Left lung (tissue), 10 donors: ENCODE results near the gene NELFA. TPM values are rescaled to one million over a fixed set of nuclear protein-coding genes. Genes with fewer than 3 reads are reported as not detected.
A peak's percentile ranks its signal among the peaks of the same experiment; 100 is the strongest.
"Not testable (repeated sequence)": the region's sequence is repeated elsewhere in the genome, so short reads cannot be mapped to it uniquely, and the experiment has no call there.

Experiments
- ATAC-seq: fragments of 200-7000 bp; cut with Tn5 transposase; one replicate; pipeline ENCODE4 v1.9.1; 2020; ENCODE audit warnings: moderate library complexity
- DNase-seq, 4 donors: peaks; one replicate each; pipeline ENCODE4 v3.0.0-alpha.2; 2013 to 2020
- H3K27ac ChIP-seq, 2 donors: fragments of 200-600 bp; sonication (generic) in 1 of 2; one replicate each; pipeline versions ENCODE4 v1.5.0 to v1.8.0; 2020 to 2021
- H3K27me3 ChIP-seq, 2 donors: fragments of 200-600 bp; sonication (generic) in 1 of 2; one replicate each; pipeline versions ENCODE4 v1.5.0 to v1.8.0; 2020 to 2021
- H3K36me3 ChIP-seq, 2 donors: fragments of 200-600 bp; sonication (generic) in 1 of 2; one replicate each; pipeline versions ENCODE4 v1.5.0 to v1.8.0; 2020 to 2021
- H3K4me1 ChIP-seq, 2 donors: fragments of 200-600 bp; one replicate each; pipeline ENCODE4 v1.8.0; 2021
- H3K4me3 ChIP-seq, 2 donors: fragments of 200-600 bp; sonication (generic) in 1 of 2; one replicate each; pipeline versions ENCODE4 v1.5.0 to v1.8.0; 2020 to 2021; ENCODE audit warnings: mild to moderate bottlenecking in 1 of 2
- H3K9me3 ChIP-seq, 2 donors: fragments of 200-600 bp; sonication (generic) in 1 of 2; one replicate each; pipeline versions ENCODE4 v1.5.0 to v1.8.0; 2020 to 2021
- intact Hi-C, 2 donors: fragments of 100-400 bp; cut with DNase I; formaldehyde crosslinking; loops; one replicate each; pipeline versions ENCODE4 v1.11.2 to v1.14.2; 2022
- polyA plus RNA-seq, 6 donors: library from polyadenylated mRNA; unstranded; fragments of 120-200 nt; gene quantifications; one replicate each; pipeline ENCODE4 v1.2.1, GENCODE V29; 2013; ENCODE audit not compliant: insufficient read length in 6 of 6
- total RNA-seq, 2 donors: library from RNA; stranded (reverse); fragmentation: NEBNext Ultra II Directional; extraction: Animal tissue kit (Norgen Biotek cat#: 25700); gene quantifications; one replicate each; pipeline ENCODE4 v1.2.1, GENCODE V29; 2021
- TF ChIP-seq, protein P1 (sequence below), 2 donors: fragments of 200-600 bp; sonication (generic) in 1 of 2; IDR thresholded peaks; one replicate each; pipeline versions ENCODE4 v1.5.0 to v1.8.0; 2021; ENCODE audit warnings: antibody characterized with exemption in 2 of 2
- donor health status: DM: no; HTN: yes; CAD: no.
- donor health status: DM: no; HTN: no; CAD: no.

The NELFA gene
- total and polyA plus RNA-seq, 8 donors = 22.5 to 36.4 (median 30.7) TPM

DNA sequence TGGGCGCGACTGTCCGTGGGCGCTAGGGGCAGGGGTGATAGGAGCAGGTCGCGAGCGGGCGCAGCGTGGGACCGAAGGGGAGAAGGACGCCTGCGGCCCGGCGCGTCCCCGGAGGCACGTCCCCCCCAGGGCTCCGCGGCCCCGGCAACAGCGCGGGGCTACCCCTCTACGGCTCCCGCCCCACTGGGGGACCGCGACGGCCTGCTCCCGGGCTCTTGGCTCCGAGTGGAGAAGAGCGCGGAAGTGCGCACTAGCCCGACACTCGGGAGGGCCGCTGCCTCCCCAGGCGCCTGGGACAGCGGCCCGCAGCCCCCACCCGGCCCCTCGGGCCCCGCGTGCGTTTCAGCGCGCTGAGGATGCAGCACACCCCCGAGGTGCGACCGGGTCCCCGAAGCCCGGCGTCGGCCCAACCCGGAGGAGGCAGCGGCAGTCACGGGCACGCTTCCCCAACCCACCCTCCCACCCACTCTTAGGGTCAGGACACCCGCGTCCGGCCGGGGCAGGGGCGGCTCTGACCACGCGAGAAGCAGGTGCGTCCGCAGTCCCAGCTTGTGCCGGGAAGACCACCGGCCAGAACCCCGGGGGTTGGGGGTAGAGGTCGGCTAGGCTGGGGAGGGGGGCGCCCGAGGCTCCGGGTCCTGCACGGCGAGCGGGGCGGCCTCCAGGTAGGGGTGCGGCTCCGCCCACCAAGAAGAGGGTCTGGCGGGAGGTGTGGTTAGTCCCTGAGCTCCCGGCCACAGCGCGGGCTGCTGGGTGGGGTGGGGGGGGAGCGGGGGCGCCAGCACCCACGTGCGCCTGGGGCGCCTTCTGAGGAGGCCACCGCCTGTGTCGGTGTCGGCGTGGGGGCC lies 31.8 kb upstream of the NELFA start:
- Histone ChIP-seq H3K9me3 (no peaks in the 10 kb centered on the region), H3K4me3 (peak overlapping the region; percentile 52 to 55), H3K4me1 (peaks cover 12 to 27% of the 10 kb centered on the region in 2 donors), H3K27me3 (peaks cover 20 to 90% of the 10 kb centered on the region in 2 donors), H3K36me3 (no peaks in the 10 kb centered on the region), H3K27ac (no peak overlapping the region)
- intact Hi-C loops = no loop called here
- DNase-seq (peak in 1 of 4 donors; percentile 81), ATAC-seq (no peak)
- TF ChIP-seq, protein P1, sequence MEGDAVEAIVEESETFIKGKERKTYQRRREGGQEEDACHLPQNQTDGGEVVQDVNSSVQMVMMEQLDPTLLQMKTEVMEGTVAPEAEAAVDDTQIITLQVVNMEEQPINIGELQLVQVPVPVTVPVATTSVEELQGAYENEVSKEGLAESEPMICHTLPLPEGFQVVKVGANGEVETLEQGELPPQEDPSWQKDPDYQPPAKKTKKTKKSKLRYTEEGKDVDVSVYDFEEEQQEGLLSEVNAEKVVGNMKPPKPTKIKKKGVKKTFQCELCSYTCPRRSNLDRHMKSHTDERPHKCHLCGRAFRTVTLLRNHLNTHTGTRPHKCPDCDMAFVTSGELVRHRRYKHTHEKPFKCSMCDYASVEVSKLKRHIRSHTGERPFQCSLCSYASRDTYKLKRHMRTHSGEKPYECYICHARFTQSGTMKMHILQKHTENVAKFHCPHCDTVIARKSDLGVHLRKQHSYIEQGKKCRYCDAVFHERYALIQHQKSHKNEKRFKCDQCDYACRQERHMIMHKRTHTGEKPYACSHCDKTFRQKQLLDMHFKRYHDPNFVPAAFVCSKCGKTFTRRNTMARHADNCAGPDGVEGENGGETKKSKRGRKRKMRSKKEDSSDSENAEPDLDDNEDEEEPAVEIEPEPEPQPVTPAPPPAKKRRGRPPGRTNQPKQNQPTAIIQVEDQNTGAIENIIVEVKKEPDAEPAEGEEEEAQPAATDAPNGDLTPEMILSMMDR (IDR thresholded peaks at IDR 0.05) = no peak

DNA sequence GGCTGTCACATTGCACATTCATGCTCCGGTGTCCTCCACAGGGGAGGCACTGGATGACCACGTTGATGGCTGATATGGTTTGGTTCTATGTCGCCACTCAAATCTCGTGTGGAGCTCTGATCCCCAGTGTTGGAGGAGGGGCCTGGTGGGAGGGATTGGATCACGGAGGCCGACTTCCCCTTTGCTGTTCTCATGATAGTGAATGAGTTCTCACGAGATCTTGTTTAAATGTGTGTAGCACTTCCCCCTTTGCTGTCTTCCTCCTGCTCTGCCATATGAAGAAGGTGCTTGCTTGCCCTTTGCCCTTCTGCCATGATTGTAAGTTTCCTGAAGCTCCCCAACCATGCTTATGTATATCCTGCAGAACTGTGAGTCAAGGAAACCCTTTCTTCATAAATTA lies 28.1 kb upstream of the NELFA start:
- intact Hi-C loops = no loop called here
- Histone ChIP-seq H3K4me1 (peaks cover 12 to 16% of the 10 kb centered on the region in 2 donors), H3K9me3 (no peaks in the 10 kb centered on the region), H3K36me3 (no peaks in the 10 kb centered on the region), H3K4me3 (no peak overlapping the region), H3K27ac (no peak overlapping the region), H3K27me3 (peaks cover 20 to 78% of the 10 kb centered on the region in 2 donors)
- no peak for ATAC-seq
- TF ChIP-seq, protein P1 (IDR thresholded peaks at IDR 0.05) = no peak
- DNase-seq = no peak

DNA sequence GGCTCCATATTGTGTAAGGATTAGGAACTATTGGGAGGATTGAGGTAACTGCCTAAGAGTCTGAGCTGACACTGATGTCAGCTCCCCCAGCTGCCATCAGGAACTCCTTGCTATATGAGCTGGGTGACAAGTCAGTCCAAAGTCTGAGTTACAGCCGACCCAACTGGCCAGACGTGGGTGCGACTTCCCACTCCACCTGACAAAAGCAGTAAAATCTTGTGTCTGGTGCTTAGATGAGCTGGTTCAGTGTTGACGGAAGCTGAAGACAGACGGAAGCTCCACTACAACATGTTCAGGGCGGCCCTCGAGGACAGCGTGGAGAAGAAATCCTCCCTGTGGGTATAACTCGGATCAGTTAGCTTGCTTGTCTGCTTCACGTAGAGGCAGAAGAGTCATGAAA lies 27.6 kb upstream of the NELFA start:
- DNase-seq (no peak), ATAC-seq (no peak)
- peaks cover 15 to 76% of the 10 kb centered on the region in 2 donors for H3K27me3 ChIP-seq
- H3K4me3 ChIP-seq = no peak overlapping the region
- intact Hi-C loops = no loop called here
- TF ChIP-seq, protein P1 (IDR thresholded peaks at IDR 0.05) = no peak
- H3K4me1 ChIP-seq = peaks cover 10% of the 10 kb centered on the region in 2 donors
- H3K36me3 ChIP-seq = no peaks in the 10 kb centered on the region
- H3K9me3 ChIP-seq = no peaks in the 10 kb centered on the region
- H3K27ac ChIP-seq = no peak overlapping the region

DNA sequence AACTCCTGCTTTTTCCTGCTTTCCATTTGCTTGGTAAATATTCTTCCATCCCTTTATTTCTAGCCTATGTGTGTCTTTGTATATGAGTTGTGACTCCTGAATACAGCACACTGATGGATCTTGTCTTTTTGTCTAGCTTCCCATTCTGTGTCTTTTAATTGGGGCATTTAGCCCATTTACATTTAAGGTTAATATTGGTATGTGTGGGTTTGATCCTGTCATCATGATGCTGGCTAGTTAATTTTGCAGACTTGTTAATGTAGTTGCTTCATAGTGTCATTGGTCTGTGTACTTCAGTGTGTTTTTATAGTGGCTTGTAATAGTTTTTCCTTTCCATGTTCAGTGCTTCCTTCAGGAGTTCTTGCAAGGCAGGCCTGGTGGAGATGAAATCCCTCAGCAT lies 22.4 kb upstream of the NELFA start:
- H3K27ac ChIP-seq, DNase-seq, H3K36me3 ChIP-seq, H3K4me3 ChIP-seq, H3K9me3 ChIP-seq, intact Hi-C loops, H3K4me1 ChIP-seq, ATAC-seq: not testable (repeated sequence)
- H3K27me3 ChIP-seq = peaks cover 0 to 53% of the 10 kb centered on the region in 2 donors

DNA sequence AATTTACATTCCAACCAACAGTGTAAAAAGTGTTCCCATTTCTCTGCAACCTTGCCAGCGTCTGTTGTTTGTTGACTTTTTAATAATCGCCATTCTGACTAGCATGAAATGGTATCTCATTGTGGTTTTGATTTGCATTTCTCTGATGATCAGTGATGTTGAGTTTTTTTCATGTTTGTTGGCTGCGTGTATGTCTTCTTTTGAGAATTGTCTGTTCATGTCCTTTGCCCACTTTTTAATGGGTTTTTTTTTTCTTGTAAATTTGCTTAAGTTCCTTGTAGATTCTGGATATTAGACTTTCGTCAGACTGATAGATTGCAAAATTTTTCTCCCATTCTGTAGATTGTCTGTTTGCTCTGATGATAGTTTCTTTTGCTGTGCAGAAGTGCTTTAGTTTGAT lies 18.3 kb upstream of the NELFA start:
- H3K27me3 ChIP-seq = peaks cover 7 to 48% of the 10 kb centered on the region in 2 donors
- DNase-seq, H3K27ac ChIP-seq, H3K4me1 ChIP-seq, H3K36me3 ChIP-seq, H3K4me3 ChIP-seq, H3K9me3 ChIP-seq, ATAC-seq, intact Hi-C loops: not testable (repeated sequence)

DNA sequence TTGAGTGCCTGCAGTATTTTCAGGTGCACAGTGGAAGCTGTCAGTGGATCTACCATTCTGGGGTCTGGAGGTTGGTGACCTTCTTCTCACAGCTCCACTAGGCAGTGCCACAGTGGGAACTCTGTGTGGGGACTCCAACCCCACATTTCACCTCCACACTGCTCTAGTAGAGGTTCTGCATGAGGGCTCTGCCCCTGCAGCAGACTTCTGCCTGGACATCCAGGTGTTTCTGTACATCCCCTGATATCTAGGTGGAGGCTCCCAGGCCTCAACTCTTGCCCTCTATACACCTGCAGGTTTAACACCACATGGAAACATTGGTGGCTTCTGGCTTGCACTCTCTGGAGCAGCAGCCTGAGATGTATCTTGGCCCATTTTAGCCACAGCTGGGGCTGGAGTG lies 17.0 kb upstream of the NELFA start:
- no peaks in the 10 kb centered on the region for H3K36me3 ChIP-seq
- TF ChIP-seq, protein P1 (IDR thresholded peaks at IDR 0.05) = no peak
- no peak overlapping the region for H3K4me3 ChIP-seq
- no peaks in the 10 kb centered on the region for H3K4me1 ChIP-seq
- H3K9me3 ChIP-seq = peaks cover 0 to 3% of the 10 kb centered on the region in 2 donors
- no peak overlapping the region for H3K27ac ChIP-seq
- ATAC-seq (no peak), DNase-seq (no peak)
- peaks cover 9 to 50% of the 10 kb centered on the region in 2 donors for H3K27me3 ChIP-seq
- intact Hi-C loops = no loop called here
